ENCODE results near the gene NEDD4L.

The NEDD4L gene

DNA sequence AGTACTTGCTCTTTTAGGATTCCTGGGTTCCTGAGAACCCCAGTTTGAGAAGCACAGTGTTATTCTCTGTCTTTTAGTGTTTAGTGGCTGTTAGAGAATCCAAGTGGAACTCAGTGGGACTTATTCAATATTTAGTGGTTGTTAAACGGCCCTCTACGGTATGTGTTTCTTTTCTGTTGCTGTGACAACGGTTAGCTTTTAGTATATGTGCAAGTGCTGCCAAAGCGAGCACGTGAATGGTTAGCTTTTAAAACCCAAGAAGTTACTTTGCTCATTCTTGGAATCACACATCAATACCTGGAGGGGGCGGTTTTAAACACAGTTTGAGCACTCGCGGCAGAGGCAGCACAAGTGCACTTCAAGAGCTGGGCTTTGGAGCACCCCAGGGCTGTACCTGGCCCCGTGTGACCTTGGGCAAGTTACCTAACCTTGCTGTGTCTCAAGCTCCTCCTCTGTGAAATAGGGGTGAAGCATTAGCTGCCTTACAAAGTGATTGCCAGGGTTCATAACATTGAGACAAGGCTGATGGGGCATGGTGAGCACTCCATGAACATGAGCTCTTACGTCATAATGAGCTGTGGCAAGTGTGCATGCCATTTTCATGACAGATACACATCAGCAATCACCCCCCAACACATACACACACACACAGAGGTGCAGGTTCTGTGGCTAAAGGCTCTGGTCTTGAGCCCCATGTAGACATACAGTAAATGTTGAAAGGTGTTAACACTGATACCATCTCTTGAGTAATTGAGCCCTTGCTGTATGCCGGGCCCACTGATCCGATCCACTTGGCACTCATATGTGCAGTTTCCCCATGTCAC lies 350.8 kb downstream of the NEDD4L start (continued):
- TF ChIP-seq, protein P1, sequence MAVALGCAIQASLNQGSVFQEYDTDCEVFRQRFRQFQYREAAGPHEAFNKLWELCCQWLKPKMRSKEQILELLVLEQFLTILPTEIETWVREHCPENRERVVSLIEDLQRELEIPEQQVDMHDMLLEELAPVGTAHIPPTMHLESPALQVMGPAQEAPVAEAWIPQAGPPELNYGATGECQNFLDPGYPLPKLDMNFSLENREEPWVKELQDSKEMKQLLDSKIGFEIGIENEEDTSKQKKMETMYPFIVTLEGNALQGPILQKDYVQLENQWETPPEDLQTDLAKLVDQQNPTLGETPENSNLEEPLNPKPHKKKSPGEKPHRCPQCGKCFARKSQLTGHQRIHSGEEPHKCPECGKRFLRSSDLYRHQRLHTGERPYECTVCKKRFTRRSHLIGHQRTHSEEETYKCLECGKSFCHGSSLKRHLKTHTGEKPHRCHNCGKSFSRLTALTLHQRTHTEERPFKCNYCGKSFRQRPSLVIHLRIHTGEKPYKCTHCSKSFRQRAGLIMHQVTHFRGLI (tag by site-specific recombination; IDR thresholded peaks at IDR 0.05), result no peak
- TF ChIP-seq ZXDB (tag by site-specific recombination; IDR thresholded peaks at IDR 0.05), result no peak
- TF ChIP-seq ZSCAN16 (tag by site-specific recombination; IDR thresholded peaks at IDR 0.05), result no peak
- no peak for TF ChIP-seq ZNF677 (tag by site-specific recombination; IDR thresholded peaks at IDR 0.05)
- no peak for TF ChIP-seq ZNF654 (tag by site-specific recombination; IDR thresholded peaks at IDR 0.05; ENCODE audit: low read depth)
- no peak for TF ChIP-seq EGR2 (tag by site-specific recombination; IDR thresholded peaks at IDR 0.05; ENCODE audit: low read depth)
- no peak for TF ChIP-seq GLIS1 (tag by site-specific recombination; IDR thresholded peaks at IDR 0.05)
- TF ChIP-seq YY2 (tag by site-specific recombination; IDR thresholded peaks at IDR 0.05), result no peak
- TF ChIP-seq, protein P2, sequence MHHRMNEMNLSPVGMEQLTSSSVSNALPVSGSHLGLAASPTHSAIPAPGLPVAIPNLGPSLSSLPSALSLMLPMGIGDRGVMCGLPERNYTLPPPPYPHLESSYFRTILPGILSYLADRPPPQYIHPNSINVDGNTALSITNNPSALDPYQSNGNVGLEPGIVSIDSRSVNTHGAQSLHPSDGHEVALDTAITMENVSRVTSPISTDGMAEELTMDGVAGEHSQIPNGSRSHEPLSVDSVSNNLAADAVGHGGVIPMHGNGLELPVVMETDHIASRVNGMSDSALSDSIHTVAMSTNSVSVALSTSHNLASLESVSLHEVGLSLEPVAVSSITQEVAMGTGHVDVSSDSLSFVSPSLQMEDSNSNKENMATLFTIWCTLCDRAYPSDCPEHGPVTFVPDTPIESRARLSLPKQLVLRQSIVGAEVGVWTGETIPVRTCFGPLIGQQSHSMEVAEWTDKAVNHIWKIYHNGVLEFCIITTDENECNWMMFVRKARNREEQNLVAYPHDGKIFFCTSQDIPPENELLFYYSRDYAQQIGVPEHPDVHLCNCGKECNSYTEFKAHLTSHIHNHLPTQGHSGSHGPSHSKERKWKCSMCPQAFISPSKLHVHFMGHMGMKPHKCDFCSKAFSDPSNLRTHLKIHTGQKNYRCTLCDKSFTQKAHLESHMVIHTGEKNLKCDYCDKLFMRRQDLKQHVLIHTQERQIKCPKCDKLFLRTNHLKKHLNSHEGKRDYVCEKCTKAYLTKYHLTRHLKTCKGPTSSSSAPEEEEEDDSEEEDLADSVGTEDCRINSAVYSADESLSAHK (tag by site-specific recombination; IDR thresholded peaks at IDR 0.05), result no peak
- no peak for TF ChIP-seq ZFP37 (tag by site-specific recombination; IDR thresholded peaks at IDR 0.05)

DNA sequence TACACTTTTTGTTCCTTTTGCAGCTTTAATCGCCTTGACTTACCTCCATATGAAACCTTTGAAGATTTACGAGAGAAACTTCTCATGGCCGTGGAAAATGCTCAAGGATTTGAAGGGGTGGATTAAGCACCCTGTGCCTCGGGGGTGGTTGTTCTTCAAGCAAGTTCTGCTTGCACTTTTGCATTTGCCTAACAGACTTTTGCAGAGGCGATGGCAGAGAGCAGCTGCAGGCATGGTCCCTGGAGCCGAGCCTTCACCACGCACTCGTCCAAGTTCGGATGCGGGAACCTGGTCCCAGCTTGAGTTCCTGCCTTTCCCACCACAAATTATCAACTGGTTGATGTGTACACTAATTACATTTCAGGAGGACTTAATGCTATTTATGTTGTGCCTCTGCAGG lies 352.1 kb downstream of the NEDD4L start:
- H3K4me3 ChIP-seq (ENCODE audit: low read depth, low read length), result no peak overlapping the region
- ChIA-PET POLR2A (no interaction called here), CTCF (interaction anchor here (0.5 to 0.6 kb wide), 2 partner anchors 66 to 97 kb away, joined by 3 to 4 read pairs; no protein-coding TSS in a partner anchor)
- H3K36me3 ChIP-seq (ENCODE audit: control insufficient read depth in 2 of 2, insufficient read depth in 1 of 2, low read length in 2 of 2), result peaks cover 0 to 54% of the 10 kb centered on the region in 2 experiments; a peak in 1 of 3 replicates
- H3K4me1 ChIP-seq (ENCODE audit: control insufficient read depth, insufficient read depth, low read length), result no peaks in the 10 kb centered on the region
- no peak overlapping the region for H3K27ac ChIP-seq (ENCODE audit: extremely low read depth, low read depth, low read length)
- no peaks in the 10 kb centered on the region for H3K9me3 ChIP-seq (ENCODE audit: control insufficient read depth, insufficient read depth, low read depth, low read length)
- TF ChIP-seq ZNF423 (tag by site-specific recombination; IDR thresholded peaks at IDR 0.05) (no peak), ZNF121 (tag by site-specific recombination; IDR thresholded peaks at IDR 0.05) (no peak), SCRT1 (tag by site-specific recombination; IDR thresholded peaks at IDR 0.05; ENCODE audit: borderline replicate concordance) (no peak), ZNF302 (tag by site-specific recombination; IDR thresholded peaks at IDR 0.05; ENCODE audit: low read depth) (no peak), GLIS2 (tag by site-specific recombination; IDR thresholded peaks at IDR 0.05) (no peak), GFI1B (tag by site-specific recombination; IDR thresholded peaks at IDR 0.05) (no peak)
- TF ChIP-seq, protein P3, sequence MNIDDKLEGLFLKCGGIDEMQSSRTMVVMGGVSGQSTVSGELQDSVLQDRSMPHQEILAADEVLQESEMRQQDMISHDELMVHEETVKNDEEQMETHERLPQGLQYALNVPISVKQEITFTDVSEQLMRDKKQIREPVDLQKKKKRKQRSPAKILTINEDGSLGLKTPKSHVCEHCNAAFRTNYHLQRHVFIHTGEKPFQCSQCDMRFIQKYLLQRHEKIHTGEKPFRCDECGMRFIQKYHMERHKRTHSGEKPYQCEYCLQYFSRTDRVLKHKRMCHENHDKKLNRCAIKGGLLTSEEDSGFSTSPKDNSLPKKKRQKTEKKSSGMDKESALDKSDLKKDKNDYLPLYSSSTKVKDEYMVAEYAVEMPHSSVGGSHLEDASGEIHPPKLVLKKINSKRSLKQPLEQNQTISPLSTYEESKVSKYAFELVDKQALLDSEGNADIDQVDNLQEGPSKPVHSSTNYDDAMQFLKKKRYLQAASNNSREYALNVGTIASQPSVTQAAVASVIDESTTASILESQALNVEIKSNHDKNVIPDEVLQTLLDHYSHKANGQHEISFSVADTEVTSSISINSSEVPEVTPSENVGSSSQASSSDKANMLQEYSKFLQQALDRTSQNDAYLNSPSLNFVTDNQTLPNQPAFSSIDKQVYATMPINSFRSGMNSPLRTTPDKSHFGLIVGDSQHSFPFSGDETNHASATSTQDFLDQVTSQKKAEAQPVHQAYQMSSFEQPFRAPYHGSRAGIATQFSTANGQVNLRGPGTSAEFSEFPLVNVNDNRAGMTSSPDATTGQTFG (tag by site-specific recombination; IDR thresholded peaks at IDR 0.05; ENCODE audit: borderline replicate concordance), result no peak
- TF ChIP-seq, protein P4, sequence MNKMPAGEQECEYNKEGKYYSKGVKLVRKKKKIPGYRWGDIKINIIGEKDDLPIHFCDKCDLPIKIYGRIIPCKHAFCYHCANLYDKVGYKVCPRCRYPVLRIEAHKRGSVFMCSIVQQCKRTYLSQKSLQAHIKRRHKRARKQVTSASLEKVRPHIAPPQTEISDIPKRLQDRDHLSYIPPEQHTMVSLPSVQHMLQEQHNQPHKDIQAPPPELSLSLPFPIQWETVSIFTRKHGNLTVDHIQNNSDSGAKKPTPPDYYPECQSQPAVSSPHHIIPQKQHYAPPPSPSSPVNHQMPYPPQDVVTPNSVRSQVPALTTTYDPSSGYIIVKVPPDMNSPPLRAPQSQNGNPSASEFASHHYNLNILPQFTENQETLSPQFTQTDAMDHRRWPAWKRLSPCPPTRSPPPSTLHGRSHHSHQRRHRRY (tag by site-specific recombination; IDR thresholded peaks at IDR 0.05), result no peak
- TF ChIP-seq, protein P5, sequence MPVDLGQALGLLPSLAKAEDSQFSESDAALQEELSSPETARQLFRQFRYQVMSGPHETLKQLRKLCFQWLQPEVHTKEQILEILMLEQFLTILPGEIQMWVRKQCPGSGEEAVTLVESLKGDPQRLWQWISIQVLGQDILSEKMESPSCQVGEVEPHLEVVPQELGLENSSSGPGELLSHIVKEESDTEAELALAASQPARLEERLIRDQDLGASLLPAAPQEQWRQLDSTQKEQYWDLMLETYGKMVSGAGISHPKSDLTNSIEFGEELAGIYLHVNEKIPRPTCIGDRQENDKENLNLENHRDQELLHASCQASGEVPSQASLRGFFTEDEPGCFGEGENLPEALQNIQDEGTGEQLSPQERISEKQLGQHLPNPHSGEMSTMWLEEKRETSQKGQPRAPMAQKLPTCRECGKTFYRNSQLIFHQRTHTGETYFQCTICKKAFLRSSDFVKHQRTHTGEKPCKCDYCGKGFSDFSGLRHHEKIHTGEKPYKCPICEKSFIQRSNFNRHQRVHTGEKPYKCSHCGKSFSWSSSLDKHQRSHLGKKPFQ (tag by site-specific recombination; IDR thresholded peaks at IDR 0.05), result no peak
- TF ChIP-seq, protein P6, sequence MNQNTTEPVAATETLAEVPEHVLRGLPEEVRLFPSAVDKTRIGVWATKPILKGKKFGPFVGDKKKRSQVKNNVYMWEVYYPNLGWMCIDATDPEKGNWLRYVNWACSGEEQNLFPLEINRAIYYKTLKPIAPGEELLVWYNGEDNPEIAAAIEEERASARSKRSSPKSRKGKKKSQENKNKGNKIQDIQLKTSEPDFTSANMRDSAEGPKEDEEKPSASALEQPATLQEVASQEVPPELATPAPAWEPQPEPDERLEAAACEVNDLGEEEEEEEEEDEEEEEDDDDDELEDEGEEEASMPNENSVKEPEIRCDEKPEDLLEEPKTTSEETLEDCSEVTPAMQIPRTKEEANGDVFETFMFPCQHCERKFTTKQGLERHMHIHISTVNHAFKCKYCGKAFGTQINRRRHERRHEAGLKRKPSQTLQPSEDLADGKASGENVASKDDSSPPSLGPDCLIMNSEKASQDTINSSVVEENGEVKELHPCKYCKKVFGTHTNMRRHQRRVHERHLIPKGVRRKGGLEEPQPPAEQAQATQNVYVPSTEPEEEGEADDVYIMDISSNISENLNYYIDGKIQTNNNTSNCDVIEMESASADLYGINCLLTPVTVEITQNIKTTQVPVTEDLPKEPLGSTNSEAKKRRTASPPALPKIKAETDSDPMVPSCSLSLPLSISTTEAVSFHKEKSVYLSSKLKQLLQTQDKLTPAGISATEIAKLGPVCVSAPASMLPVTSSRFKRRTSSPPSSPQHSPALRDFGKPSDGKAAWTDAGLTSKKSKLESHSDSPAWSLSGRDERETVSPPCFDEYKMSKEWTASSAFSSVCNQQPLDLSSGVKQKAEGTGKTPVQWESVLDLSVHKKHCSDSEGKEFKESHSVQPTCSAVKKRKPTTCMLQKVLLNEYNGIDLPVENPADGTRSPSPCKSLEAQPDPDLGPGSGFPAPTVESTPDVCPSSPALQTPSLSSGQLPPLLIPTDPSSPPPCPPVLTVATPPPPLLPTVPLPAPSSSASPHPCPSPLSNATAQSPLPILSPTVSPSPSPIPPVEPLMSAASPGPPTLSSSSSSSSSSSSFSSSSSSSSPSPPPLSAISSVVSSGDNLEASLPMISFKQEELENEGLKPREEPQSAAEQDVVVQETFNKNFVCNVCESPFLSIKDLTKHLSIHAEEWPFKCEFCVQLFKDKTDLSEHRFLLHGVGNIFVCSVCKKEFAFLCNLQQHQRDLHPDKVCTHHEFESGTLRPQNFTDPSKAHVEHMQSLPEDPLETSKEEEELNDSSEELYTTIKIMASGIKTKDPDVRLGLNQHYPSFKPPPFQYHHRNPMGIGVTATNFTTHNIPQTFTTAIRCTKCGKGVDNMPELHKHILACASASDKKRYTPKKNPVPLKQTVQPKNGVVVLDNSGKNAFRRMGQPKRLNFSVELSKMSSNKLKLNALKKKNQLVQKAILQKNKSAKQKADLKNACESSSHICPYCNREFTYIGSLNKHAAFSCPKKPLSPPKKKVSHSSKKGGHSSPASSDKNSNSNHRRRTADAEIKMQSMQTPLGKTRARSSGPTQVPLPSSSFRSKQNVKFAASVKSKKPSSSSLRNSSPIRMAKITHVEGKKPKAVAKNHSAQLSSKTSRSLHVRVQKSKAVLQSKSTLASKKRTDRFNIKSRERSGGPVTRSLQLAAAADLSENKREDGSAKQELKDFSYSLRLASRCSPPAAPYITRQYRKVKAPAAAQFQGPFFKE (tag by site-specific recombination; IDR thresholded peaks at IDR 0.05; ENCODE audit: borderline replicate concordance), result no peak
